Amniotic epithelial cell (primary cell): ENCODE results near the gene ABITRAM.
"Not testable (repeated sequence)": the region's sequence is repeated elsewhere in the genome, so short reads cannot be mapped to it uniquely, and the experiment has no call there.

Source experiments
- DNase-seq: peaks from one replicate; pipeline ENCODE4 v3.0.0-alpha.2; 2010; ENCODE audit warnings: low read depth

Gene ABITRAM, protein sequence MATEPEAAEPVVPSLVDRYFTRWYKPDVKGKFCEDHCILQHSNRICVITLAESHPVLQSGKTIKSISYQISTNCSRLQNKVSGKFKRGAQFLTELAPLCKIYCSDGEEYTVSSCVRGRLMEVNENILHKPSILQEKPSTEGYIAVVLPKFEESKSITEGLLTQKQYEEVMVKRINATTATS

DNA sequence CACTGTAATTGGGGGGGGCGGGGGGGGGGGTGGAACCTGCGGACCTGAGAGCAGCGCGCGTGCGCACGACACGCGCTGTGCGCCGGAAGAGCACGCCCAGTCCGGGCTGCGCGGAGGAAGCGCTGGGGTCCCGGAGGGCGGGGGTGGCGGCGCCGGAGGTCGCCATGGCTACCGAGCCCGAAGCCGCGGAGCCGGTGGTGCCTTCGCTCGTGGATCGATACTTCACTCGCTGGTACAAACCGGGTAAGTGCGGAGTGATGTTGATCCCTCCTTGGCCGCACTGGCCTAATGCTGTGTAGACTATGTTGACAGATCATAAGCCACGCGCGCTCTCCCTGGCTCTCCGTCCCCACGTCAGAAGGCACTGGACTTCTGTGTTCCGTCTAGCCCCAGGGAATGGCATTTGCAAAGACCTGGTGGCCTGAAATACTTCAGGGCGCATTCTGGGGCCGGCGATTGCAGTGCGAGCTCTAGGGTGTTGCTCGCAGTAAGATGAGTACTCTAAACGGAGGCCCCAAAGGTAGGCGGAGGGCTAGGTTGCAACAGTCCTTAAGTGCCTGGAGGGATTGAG is at the start of gene ABITRAM:
Gene ABITRAM (plus strand): TSS at position 78 of the 571 bp plus-strand sequence. CDS start 87 bp downstream, at position 165.
- DNase-seq, result peak; percentile 75

DNA sequence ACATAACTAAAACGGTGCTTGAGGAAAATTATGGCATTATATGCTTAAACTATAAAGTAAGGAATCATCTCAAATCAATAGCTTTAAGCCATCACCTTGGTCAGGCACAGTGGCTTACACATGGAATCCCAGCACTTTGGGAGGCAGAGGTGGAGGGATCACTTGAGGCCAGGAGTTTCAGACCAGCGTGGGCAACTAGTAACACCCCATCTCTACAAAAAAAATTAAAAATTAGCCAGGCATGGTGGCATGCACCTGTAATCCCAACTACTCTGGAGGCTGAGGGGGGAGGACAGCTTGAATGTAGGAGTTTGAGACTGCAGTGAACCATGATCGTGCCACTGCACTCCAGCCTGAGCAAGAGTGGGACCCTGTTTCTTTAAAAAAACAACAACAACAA is 49.5 kb upstream of the ABITRAM start:
- no peak for DNase-seq

DNA sequence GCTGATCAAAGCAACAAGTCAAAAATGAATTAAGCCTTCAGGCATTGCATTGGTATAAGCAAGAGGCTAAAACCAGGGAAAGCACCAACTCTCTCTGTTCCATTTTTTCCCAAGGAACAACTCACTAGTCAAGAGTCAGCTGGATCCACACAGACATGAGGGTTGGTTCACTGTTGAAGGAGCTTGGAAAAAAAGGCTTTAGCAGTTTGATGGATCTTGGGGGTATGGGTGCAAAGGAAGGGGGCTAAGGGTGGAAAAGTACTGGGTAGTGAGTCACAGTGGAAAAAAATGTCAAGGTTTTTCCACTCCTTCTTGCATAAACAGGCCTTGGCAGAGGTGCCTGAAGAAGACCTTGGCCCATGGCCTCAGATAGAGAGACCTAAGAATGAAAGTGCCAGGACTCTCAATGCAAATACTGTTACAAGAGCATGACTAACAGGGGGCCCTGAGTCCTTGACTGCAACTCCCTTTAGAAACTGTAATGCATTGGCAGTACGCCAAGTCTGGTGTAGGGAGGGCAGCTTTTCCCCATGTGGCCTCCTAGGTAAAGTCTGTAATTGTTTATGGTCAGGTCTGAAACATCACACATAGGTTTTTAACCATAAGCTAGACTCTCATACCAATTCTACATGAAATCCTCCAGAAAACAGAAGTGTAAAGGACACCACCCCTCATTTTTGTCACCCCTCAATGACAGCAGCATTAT is 48.4 kb upstream of the ABITRAM start:
- DNase-seq, result peak; percentile 97

DNA sequence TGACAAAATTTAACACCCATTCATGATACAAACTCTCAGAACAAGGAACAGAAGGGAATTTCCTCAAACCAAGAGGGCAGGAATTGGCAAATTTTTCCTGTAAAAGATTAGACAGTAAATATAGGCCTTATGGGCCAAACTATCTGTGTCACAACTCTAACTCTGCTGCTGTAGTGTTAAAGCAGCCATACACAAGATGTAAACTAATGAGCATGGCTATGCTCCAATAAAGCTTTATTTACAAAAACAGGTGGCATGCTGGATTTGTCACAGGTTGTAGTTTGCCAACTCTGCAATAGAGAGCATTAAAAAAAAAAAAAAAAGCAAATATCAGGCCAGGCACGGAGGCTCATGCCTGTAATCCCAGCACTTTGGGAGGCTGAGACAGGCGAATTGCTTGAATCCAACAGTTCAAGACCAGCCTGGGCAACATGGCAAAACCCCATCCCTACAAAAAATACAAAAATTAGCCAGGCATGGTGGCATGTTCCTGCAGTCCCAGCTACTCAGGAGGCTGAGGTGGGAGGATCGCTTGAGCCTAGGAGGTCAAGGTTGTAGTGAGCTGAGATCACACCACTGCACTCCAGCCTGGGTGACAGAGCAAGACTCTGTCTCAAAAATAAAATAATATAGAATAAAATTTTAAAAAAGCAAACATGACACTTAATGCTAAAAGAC is 47.5 kb upstream of the ABITRAM start:
- peak; percentile 26 for DNase-seq

DNA sequence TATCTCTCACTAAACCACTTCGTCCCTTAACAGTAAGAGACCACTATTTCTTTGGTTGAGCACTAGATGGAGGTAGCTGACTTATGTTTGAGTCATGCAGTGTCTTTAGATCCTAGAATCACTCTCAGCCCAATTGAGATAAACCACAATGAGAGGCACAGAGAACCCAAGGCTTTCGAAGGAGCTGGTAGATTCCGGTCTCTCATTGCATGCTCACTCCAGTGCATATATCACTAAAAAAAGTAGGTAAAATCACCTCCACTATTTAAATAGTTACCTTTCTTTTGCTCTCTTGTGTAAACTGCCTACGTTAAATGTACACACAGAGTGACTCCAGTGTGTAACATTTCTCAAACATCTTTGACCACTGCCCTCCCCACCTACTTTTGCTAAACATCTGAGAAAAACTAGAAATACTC is 44.5 kb upstream of the ABITRAM start:
- DNase-seq, result peak; percentile 54

DNA sequence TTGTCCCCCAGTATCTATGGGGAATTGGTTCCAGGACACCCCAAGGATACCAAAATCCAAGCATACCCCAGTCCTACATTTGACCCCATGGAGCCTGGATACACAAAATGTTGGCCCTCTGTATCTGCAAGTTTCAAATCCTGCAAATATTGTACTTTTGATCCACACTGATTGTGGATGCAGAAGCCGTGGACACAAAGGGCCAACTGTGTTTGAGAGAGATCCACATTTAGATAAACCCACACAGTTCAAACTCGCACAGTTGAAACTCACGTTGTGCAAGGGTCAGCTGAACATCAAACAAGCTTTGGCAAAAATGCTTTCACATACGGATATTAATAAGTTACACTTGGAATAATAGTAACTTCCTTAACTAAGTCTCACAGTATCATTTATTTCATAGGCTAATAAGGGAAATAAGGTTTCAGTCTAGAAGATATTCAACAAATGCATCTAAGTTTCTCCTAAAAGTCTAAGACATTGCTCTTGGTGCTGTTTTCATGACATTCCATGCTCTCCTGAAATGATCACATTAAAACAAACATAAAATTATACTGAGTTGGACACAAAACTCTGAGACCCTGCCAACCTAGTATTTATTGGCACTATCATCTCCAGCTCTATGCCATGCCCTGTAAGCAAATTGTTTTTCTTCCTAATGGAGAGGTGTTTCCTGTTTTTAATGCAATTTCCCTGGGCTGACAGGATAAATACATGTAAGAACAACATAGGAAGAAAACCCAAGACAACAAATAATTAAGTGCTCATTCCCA is 39.8 kb upstream of the ABITRAM start:
- DNase-seq, result no peak

DNA sequence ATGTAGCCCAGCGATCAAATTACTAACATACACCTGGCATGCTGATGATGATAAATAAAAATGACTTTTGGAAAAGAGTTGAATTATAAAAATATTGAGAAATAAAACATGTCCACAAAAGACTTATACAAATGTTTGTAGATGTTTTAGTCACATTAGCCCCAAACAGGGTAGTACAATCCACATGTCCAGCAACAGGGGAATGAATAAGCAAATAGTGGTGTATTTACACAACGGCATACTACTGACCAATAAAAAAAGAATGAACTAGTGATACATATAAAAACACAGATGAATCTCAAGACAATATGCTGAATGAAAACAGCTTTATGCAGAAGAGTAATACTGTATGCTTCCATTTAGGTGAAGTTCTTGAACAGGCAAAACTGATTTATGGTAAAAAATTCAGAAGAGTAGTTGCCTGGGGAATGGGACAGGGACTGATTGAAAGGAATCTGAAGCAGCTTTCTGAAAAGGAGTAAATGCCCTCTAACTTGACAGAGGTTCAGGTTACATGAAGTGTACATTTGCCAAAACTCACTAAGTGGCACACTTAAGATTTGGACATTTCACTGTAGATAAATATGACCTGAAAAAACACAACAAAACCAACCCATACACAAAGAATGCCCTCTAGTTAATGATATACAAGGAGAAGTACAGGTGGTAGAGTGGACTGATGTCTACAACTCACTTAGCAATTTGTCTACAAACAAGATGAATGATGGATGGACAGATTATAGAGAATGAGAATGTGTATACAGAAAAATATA is 36.7 kb upstream of the ABITRAM start:
- no peak for DNase-seq

DNA sequence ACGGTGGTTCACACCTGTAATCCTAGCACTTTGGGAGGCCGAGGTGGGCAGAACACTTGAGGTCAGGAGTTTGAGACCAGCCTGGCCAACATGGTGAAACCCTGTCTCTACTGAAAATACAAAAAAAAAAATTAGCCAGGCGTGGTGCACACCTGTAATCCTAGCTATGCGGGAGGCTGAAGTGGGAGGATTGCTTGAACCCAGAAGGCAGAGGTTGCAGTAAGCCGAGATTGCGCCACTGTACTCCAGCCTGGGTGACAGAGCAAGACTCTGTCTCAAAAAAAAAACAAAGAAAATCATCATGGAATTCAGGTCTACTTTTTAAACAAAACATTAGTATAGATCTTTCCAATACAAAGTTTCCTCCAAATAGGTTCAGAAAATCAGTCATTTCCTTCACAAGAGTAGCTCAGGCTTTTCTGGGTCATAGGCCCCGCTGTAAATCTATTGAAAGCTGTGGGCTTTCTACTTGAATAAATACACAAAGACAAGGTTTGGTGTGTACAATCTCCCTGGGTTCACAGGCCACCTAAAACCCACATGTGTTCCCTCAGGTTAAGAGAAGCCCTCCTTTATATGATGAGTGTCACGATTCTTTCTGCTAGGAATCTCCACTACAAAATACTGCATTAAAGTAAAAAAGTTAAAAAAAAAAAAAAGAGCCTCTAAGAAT is 35.0 kb upstream of the ABITRAM start:
- DNase-seq, result not testable (repeated sequence)

DNA sequence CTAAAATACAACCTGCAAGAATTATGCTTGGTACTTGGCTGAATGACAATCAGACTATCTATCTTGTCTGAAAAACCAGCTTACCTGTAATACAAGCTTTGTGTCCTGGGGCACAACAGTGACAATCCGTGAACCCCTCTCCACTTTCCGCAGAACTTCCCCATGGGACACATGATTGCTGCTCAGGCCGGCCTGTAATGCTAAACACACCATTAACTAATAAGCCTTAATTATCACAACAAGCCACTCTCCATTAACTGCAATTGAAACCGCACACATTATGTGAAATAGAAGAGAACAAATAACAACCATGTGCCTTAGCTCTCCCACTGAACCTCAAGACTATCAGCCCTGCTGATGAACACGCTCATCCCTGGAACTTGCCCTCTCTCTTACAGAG is 34.0 kb upstream of the ABITRAM start:
- DNase-seq, result no peak

DNA sequence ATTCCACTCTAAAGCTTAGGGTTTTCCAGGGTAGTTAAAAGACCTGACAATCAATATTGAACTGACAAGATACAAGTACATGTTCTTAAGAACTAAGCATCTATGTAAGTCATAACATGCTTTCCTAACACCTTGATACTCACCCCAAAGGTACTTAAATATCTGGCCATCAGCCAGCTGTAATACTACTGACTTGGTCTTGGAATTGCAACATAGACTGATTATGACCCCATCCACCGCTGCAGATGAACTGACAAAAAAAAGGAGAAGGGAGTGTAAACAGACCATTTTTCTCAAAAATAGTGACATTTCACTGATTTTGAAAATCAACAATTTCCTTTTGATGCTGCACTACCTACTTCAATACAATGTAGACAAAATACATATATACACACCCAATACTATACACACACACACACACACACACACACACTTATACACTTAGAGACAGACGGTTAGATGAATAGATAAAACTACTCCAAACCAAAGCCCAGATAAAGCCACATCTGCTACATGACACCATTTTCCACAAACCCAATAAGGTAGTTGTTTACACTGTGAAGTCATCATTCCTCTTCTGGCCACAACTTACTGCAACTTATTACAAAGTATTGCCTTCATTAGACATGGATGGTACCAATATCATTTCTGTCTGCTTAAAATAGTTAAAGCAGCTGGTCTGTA is 30.6 kb upstream of the ABITRAM start:
- peak; percentile 7 for DNase-seq

DNA sequence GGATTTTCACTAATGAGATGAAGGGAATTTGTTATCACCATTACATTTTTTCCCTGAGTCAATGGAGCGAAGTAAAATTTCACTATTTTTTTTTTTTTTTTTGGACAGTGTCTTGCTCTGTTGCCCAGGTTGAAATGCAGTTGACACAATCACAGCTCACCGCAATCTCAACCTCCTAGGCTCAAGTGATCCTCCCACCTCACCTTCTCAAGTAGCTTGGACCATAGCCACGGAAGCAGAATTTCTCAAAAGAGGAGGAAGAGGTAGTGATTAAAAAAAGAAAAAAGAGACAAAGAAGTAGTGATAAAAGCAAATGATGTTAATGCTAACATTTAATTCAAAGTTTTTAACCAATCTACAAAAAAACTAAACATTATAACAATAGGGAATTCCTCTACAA is 30.0 kb upstream of the ABITRAM start:
- DNase-seq, result no peak

DNA sequence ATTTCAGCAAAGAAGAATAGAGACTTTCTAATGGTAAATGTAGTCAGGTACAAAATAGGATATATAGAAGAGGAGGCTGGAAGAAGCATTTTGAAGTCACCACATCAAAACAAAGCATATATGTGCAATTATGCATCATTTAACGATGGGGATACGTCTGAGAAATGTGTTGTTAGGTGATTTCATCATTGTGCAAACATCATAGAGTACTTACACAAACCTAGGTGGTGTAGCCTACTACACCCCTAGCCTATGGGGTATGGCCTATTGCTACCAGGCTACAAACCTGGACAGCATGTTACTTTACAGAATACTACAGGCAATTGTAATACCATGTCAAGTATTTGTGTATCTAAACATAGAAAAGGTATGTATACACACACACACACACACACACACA is 28.7 kb upstream of the ABITRAM start:
- DNase-seq, result no peak

DNA sequence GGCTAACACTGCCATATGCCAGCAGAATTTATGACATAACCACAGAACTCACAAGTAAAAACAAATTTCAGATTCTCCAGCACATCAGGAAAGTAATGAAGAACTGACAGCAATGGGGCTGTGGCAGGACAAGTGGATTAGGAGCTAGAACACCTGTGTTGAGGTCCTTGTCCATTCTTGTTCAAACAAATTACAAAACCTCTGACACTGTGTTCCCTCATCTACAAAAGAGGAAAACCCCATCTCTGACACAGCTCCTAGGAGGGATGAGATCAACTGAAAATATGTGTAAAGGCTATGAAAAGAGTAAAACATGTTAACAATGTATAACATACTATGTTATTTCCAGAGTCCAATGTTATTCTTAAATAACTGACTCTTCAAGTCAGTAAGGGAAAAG is 23.8 kb upstream of the ABITRAM start:
- DNase-seq, result no peak

DNA sequence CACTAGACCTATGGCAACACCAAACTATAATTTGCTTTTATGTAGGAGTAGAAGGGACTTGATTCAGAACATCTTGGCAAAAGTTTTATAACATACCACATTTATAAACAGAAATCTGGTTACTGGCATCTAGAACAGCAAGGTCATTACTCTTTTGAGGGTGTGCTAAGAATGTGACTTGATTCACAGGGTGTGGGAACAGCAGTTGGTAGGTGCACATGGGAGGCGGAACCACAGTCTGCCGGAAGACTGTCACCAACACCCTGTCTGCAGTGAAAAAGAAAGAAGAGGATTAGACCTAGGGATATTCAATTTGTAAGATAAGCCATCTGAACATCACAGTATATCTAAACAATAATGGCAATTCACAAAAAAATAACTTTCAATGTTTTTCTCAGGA is 23.3 kb upstream of the ABITRAM start:
- no peak for DNase-seq

DNA sequence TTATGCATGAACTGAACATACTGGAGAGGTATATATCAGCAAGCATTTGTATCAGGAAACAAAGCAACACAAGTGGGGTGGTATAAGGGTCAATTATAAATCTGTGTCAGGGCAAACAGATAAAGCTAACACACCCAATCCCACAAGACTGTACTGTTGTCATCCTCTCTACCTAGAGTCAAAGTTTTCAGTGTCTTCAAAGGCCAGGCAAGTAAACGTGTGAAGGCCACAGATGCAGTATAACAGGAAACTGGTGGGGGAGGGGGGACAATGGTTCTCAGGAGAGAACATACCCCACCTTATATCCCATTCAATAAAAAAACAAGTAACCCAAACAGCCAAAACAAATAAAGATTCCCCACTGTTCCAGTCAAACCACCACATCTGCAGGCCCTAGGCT is 22.4 kb upstream of the ABITRAM start:
- no peak for DNase-seq

DNA sequence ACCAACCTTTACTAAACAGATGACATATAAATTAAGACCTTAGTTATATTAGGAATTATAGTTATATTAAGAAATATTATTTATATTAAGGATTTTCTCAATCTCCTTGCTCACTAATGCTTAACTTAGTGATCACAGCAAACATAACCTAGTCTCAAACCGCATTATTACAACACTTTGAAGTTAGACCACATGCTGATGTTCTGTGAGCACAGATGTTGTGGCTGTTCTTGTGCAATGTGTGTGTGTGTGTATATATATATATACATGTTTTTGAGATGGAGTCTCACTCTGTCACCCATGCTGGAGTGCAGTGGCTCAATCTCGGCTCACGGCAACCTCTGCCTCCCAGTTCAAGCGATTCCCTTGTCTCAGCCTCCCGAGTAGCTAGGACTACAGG is 20.8 kb upstream of the ABITRAM start:
- DNase-seq, result peak; percentile 71

DNA sequence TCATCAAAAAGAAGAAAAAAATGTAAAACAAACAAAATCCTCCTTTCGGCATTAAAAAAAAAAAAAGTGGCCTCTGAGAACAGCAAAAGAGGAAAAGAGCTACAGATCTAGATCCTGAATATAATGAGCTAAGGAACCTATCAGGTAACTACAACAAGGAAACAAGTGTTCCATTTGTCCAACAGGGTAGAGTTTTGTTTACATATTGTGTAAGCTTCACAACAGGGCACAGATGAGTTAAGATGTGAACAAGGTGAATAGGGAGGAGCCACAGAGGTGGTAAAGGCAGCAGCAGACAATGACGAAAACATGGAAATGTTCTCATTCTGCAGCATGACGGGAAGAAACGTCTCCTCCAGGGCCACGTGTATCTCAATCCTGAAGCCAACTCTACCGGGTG is 14.7 kb upstream of the ABITRAM start:
- DNase-seq, result no peak

DNA sequence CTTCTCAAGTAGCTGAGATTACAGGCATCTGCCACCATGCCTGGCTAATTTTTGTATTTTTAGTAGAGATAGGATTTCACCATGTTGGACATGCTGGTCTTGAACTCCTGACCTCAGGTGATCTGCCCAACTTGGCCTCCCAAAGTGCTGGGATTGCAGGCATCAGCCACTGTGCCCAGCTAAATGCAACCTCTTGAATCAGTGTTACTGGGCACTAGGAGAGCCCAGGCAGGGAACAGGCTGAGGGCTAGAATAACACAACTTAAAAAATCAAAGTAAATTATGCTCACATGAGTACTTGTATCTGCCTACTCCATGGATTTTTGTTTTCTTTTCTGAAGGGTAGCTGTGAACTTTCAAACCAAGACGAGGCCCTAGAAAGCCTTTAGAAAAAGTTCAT is 13.8 kb upstream of the ABITRAM start:
- not testable (repeated sequence) for DNase-seq

DNA sequence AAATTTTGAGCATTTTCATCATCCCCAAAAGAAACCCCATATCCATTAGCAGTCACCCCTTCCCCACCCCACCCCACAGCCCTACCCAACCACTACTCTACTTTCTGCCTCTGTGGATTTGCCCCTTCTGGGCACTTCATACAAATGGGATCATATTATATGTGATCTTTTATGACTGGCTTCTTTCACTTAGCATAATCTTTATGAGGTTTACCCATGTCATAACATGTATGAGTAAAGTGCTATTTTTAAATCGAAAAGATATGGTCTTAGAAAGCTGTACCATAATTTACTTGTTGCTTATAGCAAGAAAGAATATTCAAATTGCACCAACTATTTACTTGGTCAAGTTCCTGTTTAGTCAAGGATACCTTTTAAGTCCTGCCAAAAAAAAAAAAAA is 13.0 kb upstream of the ABITRAM start:
- DNase-seq, result no peak

DNA sequence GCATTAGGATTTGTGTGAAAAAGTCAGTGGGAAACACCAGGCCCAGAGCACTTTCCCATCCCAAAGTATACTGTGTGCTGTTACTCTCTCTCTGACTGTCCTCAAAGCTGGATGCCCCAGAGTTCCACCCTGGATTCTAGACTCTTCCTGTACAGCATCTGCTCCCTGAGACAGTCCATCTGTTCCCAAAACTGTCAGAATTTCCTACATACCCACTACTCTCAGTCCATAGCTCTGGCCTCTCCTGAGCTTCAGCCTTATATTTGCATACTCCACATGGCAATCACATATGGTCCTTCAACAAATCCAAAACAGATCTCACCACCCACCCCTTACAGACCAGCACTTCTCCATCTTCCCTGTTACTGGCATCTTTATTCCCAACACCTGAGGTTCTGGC is 9.7 kb upstream of the ABITRAM start:
- DNase-seq, result no peak
